Upper lobe of right lung (tissue), 1 donor: ENCODE results near the gene RTN4IP1. TPM values are rescaled to one million over a fixed set of nuclear protein-coding genes. Genes with fewer than 3 reads are reported as not detected.

ENCODE experiments used
- ATAC-seq: fragments of 200-7000 bp; cut with Tn5 transposase; one replicate; pipeline ENCODE4 v1.9.1; 2020; ENCODE audit warnings: mild to moderate bottlenecking, moderate library complexity
- DNase-seq: peaks from one replicate; pipeline ENCODE4 v3.0.0-alpha.2; 2020
- H3K27ac ChIP-seq: fragments of 200-600 bp; one replicate; pipeline ENCODE4 v1.8.0; 2022
- H3K27me3 ChIP-seq: fragments of 200-600 bp; one replicate; pipeline ENCODE4 v1.8.0; 2022; ENCODE audit warnings: mild to moderate bottlenecking
- H3K36me3 ChIP-seq: fragments of 200-600 bp; one replicate; pipeline ENCODE4 v1.8.0; 2022
- H3K4me1 ChIP-seq: fragments of 200-600 bp; one replicate; pipeline ENCODE4 v1.8.0; 2022
- H3K4me3 ChIP-seq: fragments of 200-600 bp; one replicate; pipeline ENCODE4 v1.8.0; 2022; ENCODE audit warnings: mild to moderate bottlenecking
- H3K9me3 ChIP-seq: fragments of 200-600 bp; one replicate; pipeline ENCODE4 v1.8.0; 2022
- intact Hi-C: fragments of 100-400 bp; cut with DNase I; formaldehyde crosslinking; loops from one replicate; pipeline ENCODE4 v1.11.0; 2022
- total RNA-seq: library from RNA; stranded (reverse); fragmentation: NEBNext Ultra II Directional; extraction: Animal tissue kit (Norgen Biotek cat#: 25700); gene quantifications from one replicate; pipeline ENCODE4 v1.2.1, GENCODE V29; 2021
- TF ChIP-seq, protein P1 (sequence below): fragments of 200-600 bp; IDR thresholded peaks from one replicate; pipeline ENCODE4 v1.8.0; 2022; ENCODE audit warnings: antibody characterized with exemption
- donor health status: DM: no; HTN: yes; CAD: no; lungs with severe emphysema.

Gene RTN4IP1
- total RNA-seq, 1 donor from 2014 or later, result 3.2 TPM

DNA sequence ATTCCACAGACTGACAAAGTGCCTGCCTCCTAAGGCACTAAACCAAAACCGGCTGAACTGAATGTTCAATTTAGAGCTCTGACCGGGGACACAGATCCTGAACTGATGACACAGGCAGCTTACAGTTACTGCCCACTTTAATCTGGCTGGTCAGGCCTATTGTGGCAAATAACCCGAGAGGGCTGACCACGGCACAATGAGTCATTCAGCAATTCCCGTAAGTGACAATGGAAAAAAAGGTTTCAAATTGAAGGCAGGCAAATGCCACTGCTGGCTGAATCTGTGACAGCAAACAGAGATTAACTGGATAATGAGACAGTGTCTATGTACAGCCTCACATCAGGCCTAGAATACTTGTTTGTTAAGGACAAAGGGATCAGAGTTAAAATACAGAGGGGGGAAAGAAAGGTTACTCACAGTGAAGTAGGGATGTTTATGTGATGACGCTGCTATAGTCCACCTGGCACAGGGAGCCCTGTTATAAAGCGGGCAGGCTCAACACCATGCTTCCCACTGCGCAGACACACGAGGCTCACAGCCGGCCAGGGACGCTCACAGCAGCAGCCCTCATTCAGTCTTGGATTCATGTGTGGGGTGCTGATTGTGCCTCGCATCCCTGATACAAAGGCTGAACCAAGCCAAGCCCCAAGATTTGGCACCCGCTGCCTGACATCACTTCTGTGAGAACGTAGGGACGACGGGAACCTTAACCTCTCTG is 54.4 kb downstream of the RTN4IP1 start:
- no peak overlapping the region for H3K27ac ChIP-seq
- no peaks in the 10 kb centered on the region for H3K9me3 ChIP-seq
- peaks cover 17% of the 10 kb centered on the region for H3K36me3 ChIP-seq
- DNase-seq, result no peak
- H3K4me3 ChIP-seq, result no peak overlapping the region
- ATAC-seq, result no peak
- TF ChIP-seq, protein P1, sequence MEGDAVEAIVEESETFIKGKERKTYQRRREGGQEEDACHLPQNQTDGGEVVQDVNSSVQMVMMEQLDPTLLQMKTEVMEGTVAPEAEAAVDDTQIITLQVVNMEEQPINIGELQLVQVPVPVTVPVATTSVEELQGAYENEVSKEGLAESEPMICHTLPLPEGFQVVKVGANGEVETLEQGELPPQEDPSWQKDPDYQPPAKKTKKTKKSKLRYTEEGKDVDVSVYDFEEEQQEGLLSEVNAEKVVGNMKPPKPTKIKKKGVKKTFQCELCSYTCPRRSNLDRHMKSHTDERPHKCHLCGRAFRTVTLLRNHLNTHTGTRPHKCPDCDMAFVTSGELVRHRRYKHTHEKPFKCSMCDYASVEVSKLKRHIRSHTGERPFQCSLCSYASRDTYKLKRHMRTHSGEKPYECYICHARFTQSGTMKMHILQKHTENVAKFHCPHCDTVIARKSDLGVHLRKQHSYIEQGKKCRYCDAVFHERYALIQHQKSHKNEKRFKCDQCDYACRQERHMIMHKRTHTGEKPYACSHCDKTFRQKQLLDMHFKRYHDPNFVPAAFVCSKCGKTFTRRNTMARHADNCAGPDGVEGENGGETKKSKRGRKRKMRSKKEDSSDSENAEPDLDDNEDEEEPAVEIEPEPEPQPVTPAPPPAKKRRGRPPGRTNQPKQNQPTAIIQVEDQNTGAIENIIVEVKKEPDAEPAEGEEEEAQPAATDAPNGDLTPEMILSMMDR, result no peak
- intact Hi-C loops, result no loop called here
- H3K27me3 ChIP-seq, result no peaks in the 10 kb centered on the region
- H3K4me1 ChIP-seq, result no peaks in the 10 kb centered on the region

DNA sequence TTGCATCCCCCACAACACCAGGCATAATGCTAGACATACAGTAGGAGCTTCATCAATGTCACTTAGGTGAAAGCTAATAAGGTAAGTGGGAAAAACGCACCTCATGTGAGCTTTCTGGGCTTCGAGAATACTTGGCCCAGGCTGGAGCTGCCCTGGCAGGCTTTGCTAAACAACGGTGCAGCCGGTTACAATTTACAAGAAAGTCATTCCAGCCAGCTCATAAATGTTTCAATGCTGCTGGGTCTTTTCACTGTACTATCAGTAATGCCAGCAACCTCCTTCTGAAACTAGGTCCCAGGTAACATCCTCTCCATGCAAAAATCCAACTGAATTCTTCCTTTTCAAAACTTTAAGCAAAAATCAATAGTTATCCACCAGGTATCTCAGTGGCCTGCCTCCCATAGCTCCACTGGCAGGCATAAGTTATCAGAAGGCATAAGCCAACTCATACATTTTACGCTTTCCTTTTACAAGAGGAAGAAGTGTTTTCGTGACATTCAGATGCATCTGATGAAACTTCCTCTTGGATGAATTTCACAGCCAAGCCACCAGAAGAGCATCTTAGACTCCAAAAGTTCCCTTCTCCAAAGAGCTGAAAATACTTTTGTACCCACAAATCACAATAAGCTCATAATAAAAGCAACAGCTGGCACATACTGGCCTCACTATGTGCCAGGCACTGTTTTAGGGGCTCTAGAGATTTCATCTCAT is 56.3 kb downstream of the RTN4IP1 start:
- peak; percentile 35 for ATAC-seq

DNA sequence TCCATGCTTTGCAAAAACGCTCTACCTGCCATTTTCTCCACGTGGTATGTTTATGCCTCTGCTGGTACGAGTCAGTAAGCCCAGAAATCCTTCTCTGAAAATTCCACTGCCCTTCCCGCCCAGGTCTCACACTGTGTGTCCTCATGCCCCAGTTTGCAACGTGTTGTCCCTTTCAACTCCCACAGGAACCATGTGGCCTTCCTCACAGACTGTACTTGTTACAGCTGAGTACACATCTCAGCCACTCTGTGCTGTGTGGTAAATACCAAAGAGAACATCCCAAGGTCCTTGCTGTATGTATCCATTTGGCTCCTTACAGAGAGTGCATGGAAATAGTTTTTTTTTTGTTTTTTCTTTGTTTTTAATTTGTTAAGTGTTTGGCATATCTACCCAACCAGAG is 56.9 kb downstream of the RTN4IP1 start:
- no peaks in the 10 kb centered on the region for H3K4me1 ChIP-seq
- intact Hi-C loops, result no loop called here
- ATAC-seq, result no peak

More for the DNA sequence above, 56.3 kb downstream of the RTN4IP1 start:
- H3K4me1 ChIP-seq, result no peaks in the 10 kb centered on the region
- intact Hi-C loops, result no loop called here
- no peak overlapping the region for H3K27ac ChIP-seq
- H3K4me3 ChIP-seq, result no peak overlapping the region
- no peaks in the 10 kb centered on the region for H3K27me3 ChIP-seq
- DNase-seq, result no peak
- TF ChIP-seq, protein P1, result no peak
- H3K36me3 ChIP-seq, result peaks cover 36% of the 10 kb centered on the region
- H3K9me3 ChIP-seq, result no peaks in the 10 kb centered on the region

DNA sequence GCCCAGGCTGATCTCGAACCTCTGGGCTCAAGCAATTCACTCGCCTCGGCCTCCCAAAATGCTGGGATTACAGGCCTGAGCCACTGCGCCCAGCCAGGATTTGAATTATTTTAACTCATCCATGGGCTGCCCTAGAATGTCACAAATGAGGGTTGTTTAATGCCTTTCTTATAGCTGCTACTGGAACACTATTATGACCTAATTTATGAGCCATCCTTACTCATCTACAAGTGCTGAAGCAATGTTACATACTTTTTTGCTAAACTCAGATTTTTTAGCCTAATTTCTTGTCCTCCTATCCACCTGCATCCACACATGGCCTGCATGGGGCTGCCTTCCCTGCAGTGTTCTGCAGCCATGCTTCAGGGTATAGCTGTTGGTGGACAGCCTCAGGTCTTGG is 59.9 kb downstream of the RTN4IP1 start:
- Histone ChIP-seq H3K9me3 (no peaks in the 10 kb centered on the region), H3K27me3 (no peaks in the 10 kb centered on the region), H3K36me3 (peaks cover 36% of the 10 kb centered on the region), H3K4me1 (no peaks in the 10 kb centered on the region), H3K4me3 (no peak overlapping the region), H3K27ac (no peak overlapping the region)
- ATAC-seq (no peak), DNase-seq (no peak)
- TF ChIP-seq, protein P1, result no peak
- intact Hi-C loops, result loop anchor here (5.0 kb wide), 1 partner anchor 122 kb away; no protein-coding TSS in a partner anchor

More for the DNA sequence above, 56.9 kb downstream of the RTN4IP1 start:
- TF ChIP-seq, protein P1, result no peak
- H3K4me3 ChIP-seq, result no peak overlapping the region
- H3K9me3 ChIP-seq, result no peaks in the 10 kb centered on the region
- no peak overlapping the region for H3K27ac ChIP-seq
- no peaks in the 10 kb centered on the region for H3K27me3 ChIP-seq
- DNase-seq, result no peak
- H3K36me3 ChIP-seq, result peaks cover 36% of the 10 kb centered on the region

DNA sequence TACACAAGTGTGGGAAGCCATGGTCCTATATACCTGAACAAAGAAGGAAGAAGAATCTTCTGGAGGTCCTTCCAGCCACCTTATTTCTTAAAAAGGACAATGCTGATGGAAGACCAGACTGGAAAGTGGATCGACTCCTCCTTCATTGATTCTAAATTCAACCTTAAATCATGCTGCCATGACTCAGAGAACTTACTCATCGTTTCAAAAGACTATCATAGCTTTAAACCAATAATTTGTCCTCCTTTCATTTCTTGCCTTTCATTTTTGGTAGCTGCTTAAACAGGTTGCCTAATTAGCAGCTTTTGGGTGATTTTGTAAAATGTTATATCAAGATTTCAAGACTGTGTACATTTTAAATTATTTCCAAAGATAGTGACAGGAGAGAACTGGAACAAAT is 60.8 kb downstream of the RTN4IP1 start:
- Histone ChIP-seq H3K27ac (no peak overlapping the region), H3K4me3 (no peak overlapping the region), H3K36me3 (peaks cover 44% of the 10 kb centered on the region), H3K9me3 (no peaks in the 10 kb centered on the region), H3K4me1 (no peaks in the 10 kb centered on the region), H3K27me3 (no peaks in the 10 kb centered on the region)
- no peak for DNase-seq
- no peak for ATAC-seq
- TF ChIP-seq, protein P1, result no peak
- intact Hi-C loops, result loop anchor here (5.0 kb wide), 1 partner anchor 121 kb away; no protein-coding TSS in a partner anchor
